ENCODE data around the gene SLC24A5. TPM values are rescaled to one million over a fixed set of nuclear protein-coding genes. Genes with fewer than 3 reads are reported as not detected.

SLC24A5 gene
- polyA plus RNA-seq, 2 of the 4 experiments (the other 2 are of a cell fraction) = 0.05 TPM; not detected in 1

DNA sequence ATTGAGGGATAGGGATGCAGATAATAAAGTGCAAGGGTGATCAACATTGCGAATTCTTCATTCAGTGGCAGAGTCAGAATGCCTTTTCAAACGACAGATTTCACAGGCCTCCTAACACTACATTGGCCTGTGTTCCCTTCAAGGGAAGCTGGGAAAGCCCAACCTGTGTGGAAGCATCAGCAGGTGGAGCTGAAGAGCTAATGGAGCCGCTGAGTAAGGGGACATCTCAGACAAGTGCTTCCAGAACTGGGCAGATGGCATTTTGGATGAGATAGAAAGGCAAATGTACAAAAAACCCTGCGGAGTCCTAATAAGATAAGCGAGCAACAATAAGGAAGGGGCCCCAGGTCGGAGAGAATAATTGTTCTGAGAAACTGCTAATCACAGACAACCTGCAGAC is 8.5 kb upstream of the SLC24A5 start:
- H3K27ac ChIP-seq = no peak overlapping the region
- peak in 1 of 2 experiments; percentile 39 for DNase-seq (ENCODE audit: low read depth in 1 of 2, low spot score in 1 of 2)
- no peak for FAIRE-seq
- no peaks in the 10 kb centered on the region for H3K9me3 ChIP-seq
- 3% methylated on average over 6 of the region's 6 CpGs for WGBS (ENCODE audit: missing lambda C conversion rate)
- H3K4me3 ChIP-seq = no peak overlapping the region
- H3K4me2 ChIP-seq = no peak overlapping the region
- POLR2A ChIA-PET = no interaction called here
- CTCF ChIA-PET = interaction anchor here (0.8 to 1.9 kb wide), 7 partner anchors 10 to 173 kb away, joined by 3 to 6 read pairs (median 4); no protein-coding TSS in a partner anchor
- TF ChIP-seq, protein P1, sequence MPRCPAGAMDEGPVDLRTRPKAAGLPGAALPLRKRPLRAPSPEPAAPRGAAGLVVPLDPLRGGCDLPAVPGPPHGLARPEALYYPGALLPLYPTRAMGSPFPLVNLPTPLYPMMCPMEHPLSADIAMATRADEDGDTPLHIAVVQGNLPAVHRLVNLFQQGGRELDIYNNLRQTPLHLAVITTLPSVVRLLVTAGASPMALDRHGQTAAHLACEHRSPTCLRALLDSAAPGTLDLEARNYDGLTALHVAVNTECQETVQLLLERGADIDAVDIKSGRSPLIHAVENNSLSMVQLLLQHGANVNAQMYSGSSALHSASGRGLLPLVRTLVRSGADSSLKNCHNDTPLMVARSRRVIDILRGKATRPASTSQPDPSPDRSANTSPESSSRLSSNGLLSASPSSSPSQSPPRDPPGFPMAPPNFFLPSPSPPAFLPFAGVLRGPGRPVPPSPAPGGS (IDR thresholded peaks at IDR 0.05) = no peak
- TF ChIP-seq, protein P2, sequence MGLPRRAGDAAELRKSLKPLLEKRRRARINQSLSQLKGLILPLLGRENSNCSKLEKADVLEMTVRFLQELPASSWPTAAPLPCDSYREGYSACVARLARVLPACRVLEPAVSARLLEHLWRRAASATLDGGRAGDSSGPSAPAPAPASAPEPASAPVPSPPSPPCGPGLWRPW (IDR thresholded peaks at IDR 0.05) = no peak
- TF ChIP-seq EHF (CRISPR knock-in tag; IDR thresholded peaks at IDR 0.05) = no peak
- TF ChIP-seq SMC3 (IDR thresholded peaks at IDR 0.05) = peak; percentile 29; the same call in 2 of the 3 replicates
- no peak for TF ChIP-seq RFX5 (IDR thresholded peaks at IDR 0.05)
- TF ChIP-seq HEYL (CRISPR knock-in tag; IDR thresholded peaks at IDR 0.05) = no peak
- no peak for TF ChIP-seq HOXB13 (CRISPR knock-in tag; IDR thresholded peaks at IDR 0.05; ENCODE audit: low read depth)
- TF ChIP-seq, protein P3, sequence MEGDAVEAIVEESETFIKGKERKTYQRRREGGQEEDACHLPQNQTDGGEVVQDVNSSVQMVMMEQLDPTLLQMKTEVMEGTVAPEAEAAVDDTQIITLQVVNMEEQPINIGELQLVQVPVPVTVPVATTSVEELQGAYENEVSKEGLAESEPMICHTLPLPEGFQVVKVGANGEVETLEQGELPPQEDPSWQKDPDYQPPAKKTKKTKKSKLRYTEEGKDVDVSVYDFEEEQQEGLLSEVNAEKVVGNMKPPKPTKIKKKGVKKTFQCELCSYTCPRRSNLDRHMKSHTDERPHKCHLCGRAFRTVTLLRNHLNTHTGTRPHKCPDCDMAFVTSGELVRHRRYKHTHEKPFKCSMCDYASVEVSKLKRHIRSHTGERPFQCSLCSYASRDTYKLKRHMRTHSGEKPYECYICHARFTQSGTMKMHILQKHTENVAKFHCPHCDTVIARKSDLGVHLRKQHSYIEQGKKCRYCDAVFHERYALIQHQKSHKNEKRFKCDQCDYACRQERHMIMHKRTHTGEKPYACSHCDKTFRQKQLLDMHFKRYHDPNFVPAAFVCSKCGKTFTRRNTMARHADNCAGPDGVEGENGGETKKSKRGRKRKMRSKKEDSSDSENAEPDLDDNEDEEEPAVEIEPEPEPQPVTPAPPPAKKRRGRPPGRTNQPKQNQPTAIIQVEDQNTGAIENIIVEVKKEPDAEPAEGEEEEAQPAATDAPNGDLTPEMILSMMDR (IDR thresholded peaks at IDR 0.05) = peak; percentile 14; the same call in 1 of the 3 replicates
- TF ChIP-seq JUNB (IDR thresholded peaks at IDR 0.05) = no peak
- no peak for TF ChIP-seq HOXA7 (CRISPR knock-in tag; IDR thresholded peaks at IDR 0.05)
- peak; percentile 27 to 43; a peak in 2 of 5 replicates for TF ChIP-seq RAD21 (conservative IDR thresholded peaks at IDR 0.05 in 1 of 2, IDR thresholded peaks at IDR 0.05 in 1 of 2)
- no peak for TF ChIP-seq EP300 (IDR thresholded peaks at IDR 0.05)
- TF ChIP-seq CHD2 (IDR thresholded peaks at IDR 0.05; ENCODE audit: low read length, partially characterized antibody) = no peak
- H3K4me1 ChIP-seq = no peaks in the 10 kb centered on the region
- ATAC-seq = peak; percentile 73 to 88; a peak in 4 of 6 replicates

DNA sequence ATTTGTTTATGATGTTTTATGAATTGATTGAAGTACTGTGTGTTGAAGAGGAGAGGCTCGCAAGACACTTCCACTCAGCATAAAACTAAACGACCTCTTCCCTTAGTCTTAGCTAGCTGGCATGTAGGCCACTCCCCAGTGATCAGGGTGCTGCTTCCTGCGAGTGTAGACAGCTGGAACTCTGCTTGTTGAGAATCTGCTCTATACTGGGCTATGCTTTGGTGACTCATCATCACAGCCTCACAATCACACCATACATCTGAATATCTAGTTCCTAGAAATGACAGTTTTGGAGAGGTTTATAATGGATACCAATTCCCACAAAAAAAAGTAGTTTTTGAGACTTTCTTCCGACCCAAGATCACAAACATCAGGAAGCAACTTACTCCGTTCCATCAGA is 1.5 kb upstream of the SLC24A5 start:
- POLR2A ChIA-PET = no interaction called here
- no peak for FAIRE-seq
- H3K9me3 ChIP-seq = no peaks in the 10 kb centered on the region

DNA sequence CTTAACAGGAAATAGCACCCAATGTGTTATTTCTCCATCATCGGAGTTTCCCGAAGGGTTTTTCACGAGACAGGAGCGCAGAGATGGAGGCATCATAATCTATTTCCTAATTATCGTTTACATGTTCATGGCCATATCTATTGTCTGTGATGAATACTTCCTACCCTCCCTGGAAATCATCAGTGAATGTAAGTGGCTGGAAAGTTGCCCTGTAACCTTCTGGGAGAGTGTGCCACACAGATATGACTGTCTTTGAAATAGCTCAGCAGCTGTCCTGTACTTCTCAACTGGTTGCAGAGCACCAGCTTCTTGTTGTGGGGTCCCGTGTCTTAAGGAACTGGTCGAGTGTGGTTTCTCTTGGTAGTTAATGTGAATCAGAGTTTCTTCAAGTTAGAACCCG is 1.1 kb downstream of the SLC24A5 start:
- POLR2A ChIA-PET = no interaction called here
- FAIRE-seq = no peak
- WGBS (ENCODE audit: missing lambda C conversion rate) = 72% methylated on average over 8 of the region's 8 CpGs

More for the DNA sequence above, 1.5 kb upstream of the SLC24A5 start:
- ATAC-seq (no peak), DNase-seq (ENCODE audit: low read depth in 1 of 2, low spot score in 1 of 2) (no peak)
- no peak overlapping the region for H3K4me3 ChIP-seq
- TF ChIP-seq PHF8 (IDR thresholded peaks at IDR 0.05; ENCODE audit: borderline replicate concordance, low read depth) = no peak
- no peak for TF ChIP-seq FOSL2 (IDR thresholded peaks at IDR 0.05)
- peak; percentile 17; the same call in 1 of the 2 replicates for TF ChIP-seq FOSL2 (CRISPR knock-in tag; IDR thresholded peaks at IDR 0.05)
- no peak for TF ChIP-seq RARB (CRISPR knock-in tag; IDR thresholded peaks at IDR 0.05)
- CTCF ChIA-PET = no interaction called here
- H3K4me1 ChIP-seq = no peaks in the 10 kb centered on the region
- H3K27ac ChIP-seq = no peak overlapping the region
- WGBS (ENCODE audit: missing lambda C conversion rate) = 34% methylated on average over 5 of the region's 5 CpGs
- no peak overlapping the region for H3K4me2 ChIP-seq

More for the DNA sequence above, 1.1 kb downstream of the SLC24A5 start:
- Histone ChIP-seq H3K27ac (no peak overlapping the region), H3K4me3 (no peak overlapping the region), H3K4me1 (no peaks in the 10 kb centered on the region), H3K4me2 (no peak overlapping the region), H3K9me3 (no peaks in the 10 kb centered on the region)
- no peak for ATAC-seq
- TF ChIP-seq, protein P4, sequence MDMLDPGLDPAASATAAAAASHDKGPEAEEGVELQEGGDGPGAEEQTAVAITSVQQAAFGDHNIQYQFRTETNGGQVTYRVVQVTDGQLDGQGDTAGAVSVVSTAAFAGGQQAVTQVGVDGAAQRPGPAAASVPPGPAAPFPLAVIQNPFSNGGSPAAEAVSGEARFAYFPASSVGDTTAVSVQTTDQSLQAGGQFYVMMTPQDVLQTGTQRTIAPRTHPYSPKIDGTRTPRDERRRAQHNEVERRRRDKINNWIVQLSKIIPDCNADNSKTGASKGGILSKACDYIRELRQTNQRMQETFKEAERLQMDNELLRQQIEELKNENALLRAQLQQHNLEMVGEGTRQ (IDR thresholded peaks at IDR 0.05) = no peak
- TF ChIP-seq CBX8 (IDR thresholded peaks at IDR 0.05) (no peak), HOXB5 (CRISPR knock-in tag; IDR thresholded peaks at IDR 0.05) (no peak), BHLHE40 (IDR thresholded peaks at IDR 0.05; ENCODE audit: low read depth, low read length) (no peak), FOSL2 (IDR thresholded peaks at IDR 0.05) (no peak), FOSL2 (CRISPR knock-in tag; IDR thresholded peaks at IDR 0.05) (no peak), HDAC2 (IDR thresholded peaks at IDR 0.05) (no peak)
- TF ChIP-seq, protein P2 (IDR thresholded peaks at IDR 0.05) = no peak
- CTCF ChIA-PET = interaction anchor here (0.5 to 1.5 kb wide), 3 partner anchors 10 to 740 kb away, joined by 3 to 5 read pairs (median 3); no protein-coding TSS in a partner anchor
- DNase-seq (ENCODE audit: low read depth in 1 of 2, low spot score in 1 of 2) = no peak
